ENCODE measurements around the gene LGALS3.

The LGALS3 gene

DNA sequence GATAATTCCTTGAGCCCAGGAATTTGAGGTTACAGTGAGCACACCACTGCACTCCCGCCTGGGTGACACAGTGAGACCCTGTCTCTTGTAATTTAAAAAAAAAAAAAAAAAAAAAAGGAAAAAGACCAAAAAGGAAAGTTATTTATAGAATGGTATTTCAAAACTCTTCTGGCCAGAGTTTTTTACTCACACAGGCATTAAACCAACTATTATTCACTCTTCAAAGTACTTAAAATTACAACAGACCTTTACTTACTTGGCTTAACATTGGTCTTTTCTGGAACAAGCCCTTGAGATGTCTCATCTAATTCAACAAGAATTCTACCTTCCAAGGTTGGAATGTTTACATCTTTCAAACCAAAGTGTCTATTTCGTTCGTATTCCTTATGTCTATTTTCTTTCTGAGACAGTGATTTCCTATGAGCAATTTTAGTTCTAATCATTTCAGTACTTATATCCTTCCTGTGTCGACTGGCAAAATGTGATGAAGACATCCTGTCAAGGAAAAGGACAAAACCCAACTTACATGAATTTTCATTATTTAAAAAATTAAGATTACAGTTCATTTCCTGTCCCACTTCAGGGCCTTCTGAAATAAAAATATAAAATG lies 59.7 kb downstream of the LGALS3 start:
- H3K4me1 ChIP-seq (ENCODE audit: control insufficient read depth, insufficient read depth, low read length): no peaks in the 10 kb centered on the region
- H3K9me3 ChIP-seq (ENCODE audit: control insufficient read depth, insufficient read depth, low read depth, low read length): no peaks in the 10 kb centered on the region
- no peak overlapping the region for H3K27ac ChIP-seq (ENCODE audit: extremely low read depth, low read depth, low read length)
- peaks cover 27 to 33% of the 10 kb centered on the region in 2 experiments for H3K36me3 ChIP-seq (ENCODE audit: control insufficient read depth in 2 of 2, insufficient read depth in 1 of 2, low read length in 2 of 2)
- no peak for TF ChIP-seq ZNF621 (tag by site-specific recombination; IDR thresholded peaks at IDR 0.05)
- TF ChIP-seq, protein P1, sequence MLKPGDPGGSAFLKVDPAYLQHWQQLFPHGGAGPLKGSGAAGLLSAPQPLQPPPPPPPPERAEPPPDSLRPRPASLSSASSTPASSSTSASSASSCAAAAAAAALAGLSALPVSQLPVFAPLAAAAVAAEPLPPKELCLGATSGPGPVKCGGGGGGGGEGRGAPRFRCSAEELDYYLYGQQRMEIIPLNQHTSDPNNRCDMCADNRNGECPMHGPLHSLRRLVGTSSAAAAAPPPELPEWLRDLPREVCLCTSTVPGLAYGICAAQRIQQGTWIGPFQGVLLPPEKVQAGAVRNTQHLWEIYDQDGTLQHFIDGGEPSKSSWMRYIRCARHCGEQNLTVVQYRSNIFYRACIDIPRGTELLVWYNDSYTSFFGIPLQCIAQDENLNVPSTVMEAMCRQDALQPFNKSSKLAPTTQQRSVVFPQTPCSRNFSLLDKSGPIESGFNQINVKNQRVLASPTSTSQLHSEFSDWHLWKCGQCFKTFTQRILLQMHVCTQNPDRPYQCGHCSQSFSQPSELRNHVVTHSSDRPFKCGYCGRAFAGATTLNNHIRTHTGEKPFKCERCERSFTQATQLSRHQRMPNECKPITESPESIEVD (tag by site-specific recombination; IDR thresholded peaks at IDR 0.05): no peak
- no peak for TF ChIP-seq OVOL3 (tag by site-specific recombination; IDR thresholded peaks at IDR 0.05)
- no peak for TF ChIP-seq ZNF701 (tag by site-specific recombination; IDR thresholded peaks at IDR 0.05)
- no peak for TF ChIP-seq ZNF785 (tag by site-specific recombination; IDR thresholded peaks at IDR 0.05)
- TF ChIP-seq, protein P2, sequence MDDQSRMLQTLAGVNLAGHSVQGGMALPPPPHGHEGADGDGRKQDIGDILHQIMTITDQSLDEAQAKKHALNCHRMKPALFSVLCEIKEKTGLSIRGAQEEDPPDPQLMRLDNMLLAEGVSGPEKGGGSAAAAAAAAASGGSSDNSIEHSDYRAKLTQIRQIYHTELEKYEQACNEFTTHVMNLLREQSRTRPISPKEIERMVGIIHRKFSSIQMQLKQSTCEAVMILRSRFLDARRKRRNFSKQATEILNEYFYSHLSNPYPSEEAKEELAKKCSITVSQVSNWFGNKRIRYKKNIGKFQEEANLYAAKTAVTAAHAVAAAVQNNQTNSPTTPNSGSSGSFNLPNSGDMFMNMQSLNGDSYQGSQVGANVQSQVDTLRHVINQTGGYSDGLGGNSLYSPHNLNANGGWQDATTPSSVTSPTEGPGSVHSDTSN (CRISPR knock-in tag; IDR thresholded peaks at IDR 0.05): no peak
- TF ChIP-seq, protein P3, sequence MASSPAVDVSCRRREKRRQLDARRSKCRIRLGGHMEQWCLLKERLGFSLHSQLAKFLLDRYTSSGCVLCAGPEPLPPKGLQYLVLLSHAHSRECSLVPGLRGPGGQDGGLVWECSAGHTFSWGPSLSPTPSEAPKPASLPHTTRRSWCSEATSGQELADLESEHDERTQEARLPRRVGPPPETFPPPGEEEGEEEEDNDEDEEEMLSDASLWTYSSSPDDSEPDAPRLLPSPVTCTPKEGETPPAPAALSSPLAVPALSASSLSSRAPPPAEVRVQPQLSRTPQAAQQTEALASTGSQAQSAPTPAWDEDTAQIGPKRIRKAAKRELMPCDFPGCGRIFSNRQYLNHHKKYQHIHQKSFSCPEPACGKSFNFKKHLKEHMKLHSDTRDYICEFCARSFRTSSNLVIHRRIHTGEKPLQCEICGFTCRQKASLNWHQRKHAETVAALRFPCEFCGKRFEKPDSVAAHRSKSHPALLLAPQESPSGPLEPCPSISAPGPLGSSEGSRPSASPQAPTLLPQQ (tag by site-specific recombination; IDR thresholded peaks at IDR 0.05): no peak
- TF ChIP-seq ZNF501 (tag by site-specific recombination; IDR thresholded peaks at IDR 0.05): no peak
- ChIA-PET POLR2A (no interaction called here), CTCF (interaction anchor here (1.0 kb wide), 1 partner anchor 51 kb away, joined by 3 read pairs; no protein-coding TSS in a partner anchor)
- no peak overlapping the region for H3K4me3 ChIP-seq (ENCODE audit: low read depth, low read length)

DNA sequence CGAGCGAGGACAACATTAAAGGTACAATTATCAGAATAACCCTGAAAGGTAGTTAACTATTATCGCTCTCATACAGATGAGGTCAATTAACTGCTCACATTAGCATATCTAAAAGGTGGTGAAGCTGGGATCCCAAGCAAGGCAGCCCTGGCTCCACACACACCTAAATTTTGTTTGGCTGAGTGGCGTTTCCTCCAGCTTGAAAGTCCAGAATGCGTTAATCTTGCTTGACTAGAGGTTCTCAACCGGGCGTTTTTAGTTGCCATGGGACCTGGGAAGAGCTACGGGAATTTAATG lies 61.8 kb downstream of the LGALS3 start:
- peaks cover 21 to 22% of the 10 kb centered on the region in 2 experiments for H3K36me3 ChIP-seq (ENCODE audit: control insufficient read depth in 2 of 2, insufficient read depth in 1 of 2, low read length in 2 of 2)
- H3K4me1 ChIP-seq (ENCODE audit: control insufficient read depth, insufficient read depth, low read length): no peaks in the 10 kb centered on the region
- H3K9me3 ChIP-seq (ENCODE audit: control insufficient read depth, insufficient read depth, low read depth, low read length): no peaks in the 10 kb centered on the region
- TF ChIP-seq ZNF19 (tag by site-specific recombination; IDR thresholded peaks at IDR 0.05; ENCODE audit: low read depth) (no peak), ZBTB17 (tag by site-specific recombination; IDR thresholded peaks at IDR 0.05) (no peak), ZNF221 (tag by site-specific recombination; IDR thresholded peaks at IDR 0.05; ENCODE audit: borderline replicate concordance) (no peak), ZNF624 (tag by site-specific recombination; IDR thresholded peaks at IDR 0.05) (no peak), KLF1 (tag by site-specific recombination; IDR thresholded peaks at IDR 0.05) (no peak), ZNF843 (tag by site-specific recombination; IDR thresholded peaks at IDR 0.05) (no peak), ZNF600 (tag by site-specific recombination; IDR thresholded peaks at IDR 0.05) (0 out of 2 replicates have a peak, but pooled peaks have one; percentile 9), GFI1B (tag by site-specific recombination; IDR thresholded peaks at IDR 0.05) (no peak), KLF8 (tag by site-specific recombination; IDR thresholded peaks at IDR 0.05) (no peak), ZNF658 (tag by site-specific recombination; IDR thresholded peaks at IDR 0.05) (no peak), ZFHX2 (tag by site-specific recombination; conservative IDR thresholded peaks at IDR 0.05) (no peak), ZNF664 (tag by site-specific recombination; IDR thresholded peaks at IDR 0.05) (no peak), ZBTB20 (tag by site-specific recombination; IDR thresholded peaks at IDR 0.05) (0 out of 2 replicates have a peak, but pooled peaks have one; percentile 3), ZNF324 (tag by site-specific recombination; IDR thresholded peaks at IDR 0.05) (no peak), ZNF341 (tag by site-specific recombination; IDR thresholded peaks at IDR 0.05; ENCODE audit: low read depth) (no peak)
- TF ChIP-seq, protein P4, sequence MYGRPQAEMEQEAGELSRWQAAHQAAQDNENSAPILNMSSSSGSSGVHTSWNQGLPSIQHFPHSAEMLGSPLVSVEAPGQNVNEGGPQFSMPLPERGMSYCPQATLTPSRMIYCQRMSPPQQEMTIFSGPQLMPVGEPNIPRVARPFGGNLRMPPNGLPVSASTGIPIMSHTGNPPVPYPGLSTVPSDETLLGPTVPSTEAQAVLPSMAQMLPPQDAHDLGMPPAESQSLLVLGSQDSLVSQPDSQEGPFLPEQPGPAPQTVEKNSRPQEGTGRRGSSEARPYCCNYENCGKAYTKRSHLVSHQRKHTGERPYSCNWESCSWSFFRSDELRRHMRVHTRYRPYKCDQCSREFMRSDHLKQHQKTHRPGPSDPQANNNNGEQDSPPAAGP (tag by site-specific recombination; IDR thresholded peaks at IDR 0.05): no peak
- TF ChIP-seq, protein P5, sequence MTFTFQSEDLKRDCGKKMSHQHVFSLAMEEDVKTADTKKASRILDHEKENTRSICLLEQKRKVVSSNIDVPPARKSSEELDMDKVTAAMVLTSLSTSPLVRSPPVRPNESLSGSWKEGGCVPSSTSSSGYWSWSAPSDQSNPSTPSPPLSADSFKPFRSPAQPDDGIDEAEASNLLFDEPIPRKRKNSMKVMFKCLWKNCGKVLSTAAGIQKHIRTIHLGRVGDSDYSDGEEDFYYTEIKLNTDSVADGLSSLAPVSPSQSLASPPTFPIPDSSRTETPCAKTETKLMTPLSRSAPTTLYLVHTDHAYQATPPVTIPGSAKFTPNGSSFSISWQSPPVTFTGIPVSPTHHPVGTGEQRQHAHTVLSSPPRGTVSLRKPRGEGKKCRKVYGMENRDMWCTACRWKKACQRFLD (tag by site-specific recombination; IDR thresholded peaks at IDR 0.05): no peak
- ChIA-PET CTCF (interaction anchor here (0.7 to 1.3 kb wide), 4 partner anchors 21 to 140 kb away, joined by 3 to 6 read pairs (median 4); no protein-coding TSS in a partner anchor), POLR2A (interaction anchor here (0.7 to 1.3 kb wide), 6 partner anchors 8 to 163 kb away, joined by 3 to 7 read pairs (median 4); no protein-coding TSS in a partner anchor)
- H3K4me3 ChIP-seq (ENCODE audit: low read depth, low read length): peak overlapping the region; percentile 70
- peak overlapping the region; percentile 76 for H3K27ac ChIP-seq (ENCODE audit: extremely low read depth, low read depth, low read length)

Data from HEK293 (cell line).